ELF-1 (cell line): ENCODE data around the gene TENT4A.
A peak's percentile ranks its signal among the peaks of the same experiment; 100 is the strongest.

Experiments used
- DNase-seq: peaks from one replicate; pipeline ENCODE4 v3.0.0-alpha.2; 2016; ENCODE audit warnings: low read depth, low spot score

TENT4A gene

DNA sequence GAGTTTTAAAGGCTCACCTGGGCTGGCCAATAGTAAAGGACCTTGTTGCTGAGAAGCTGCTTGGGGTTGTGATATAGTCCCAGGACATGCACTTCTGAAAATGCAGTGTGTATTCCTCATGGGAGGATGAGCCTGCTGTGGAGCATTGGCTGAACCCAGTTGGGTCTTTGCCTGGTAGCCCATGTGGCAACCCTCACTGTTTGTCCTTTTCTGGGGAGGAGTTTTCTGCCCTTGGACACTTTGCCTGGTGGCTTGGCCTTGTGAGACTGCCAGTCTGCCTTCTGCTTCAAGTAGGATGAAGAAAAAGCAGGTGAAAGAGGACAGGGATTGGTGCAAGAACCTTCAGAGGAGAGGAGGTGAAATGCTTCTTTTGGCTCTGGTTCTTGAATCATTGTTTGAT, 4.0 kb downstream of the TENT4A start:
- DNase-seq: no peak

DNA sequence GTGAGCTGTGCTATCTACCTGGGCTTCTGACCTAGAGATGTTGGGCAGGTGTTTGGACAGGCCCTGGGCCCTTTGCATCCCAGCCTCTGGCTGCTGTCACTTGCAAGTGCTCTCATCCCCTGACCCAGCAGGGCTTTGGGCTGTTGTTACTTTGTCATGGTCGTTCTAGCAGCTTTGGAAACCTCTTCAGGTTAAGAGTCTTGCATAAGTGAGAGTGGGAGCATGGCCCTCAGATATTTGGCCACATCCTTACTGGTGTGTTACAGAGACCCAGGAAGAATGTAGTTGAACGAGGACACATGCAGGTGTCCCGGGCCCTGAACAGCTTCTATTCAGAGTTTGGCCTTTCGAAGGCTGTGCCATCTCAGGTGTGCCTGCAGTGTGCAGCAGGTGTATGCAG, 4.5 kb downstream of the TENT4A start:
- no peak for DNase-seq

DNA sequence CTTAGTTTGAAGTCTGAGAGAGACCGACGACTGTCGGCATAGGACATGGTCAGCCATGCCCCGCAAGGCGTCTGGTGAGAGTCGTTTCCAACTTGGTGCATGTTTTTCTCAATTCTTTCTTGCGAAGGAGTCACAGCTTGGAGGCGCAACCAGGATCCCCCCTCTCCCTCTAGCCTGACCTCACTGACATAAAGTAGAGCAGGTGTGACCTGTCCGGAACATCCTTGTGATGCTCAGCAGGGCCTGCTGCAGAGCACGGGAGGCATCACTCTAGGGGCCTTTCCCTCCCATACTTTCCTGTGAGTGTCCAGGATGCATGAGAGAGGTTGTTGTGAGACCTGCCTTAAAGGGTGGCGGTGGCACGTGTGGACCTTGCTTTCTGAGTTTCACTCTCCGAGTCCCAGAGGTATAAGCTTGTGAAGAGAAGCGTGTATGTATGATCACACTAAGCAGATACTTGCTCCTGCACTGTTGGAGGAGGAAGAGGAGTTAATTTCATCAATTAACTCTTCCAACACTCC, 5.0 kb downstream of the TENT4A start:
- no peak for DNase-seq

DNA sequence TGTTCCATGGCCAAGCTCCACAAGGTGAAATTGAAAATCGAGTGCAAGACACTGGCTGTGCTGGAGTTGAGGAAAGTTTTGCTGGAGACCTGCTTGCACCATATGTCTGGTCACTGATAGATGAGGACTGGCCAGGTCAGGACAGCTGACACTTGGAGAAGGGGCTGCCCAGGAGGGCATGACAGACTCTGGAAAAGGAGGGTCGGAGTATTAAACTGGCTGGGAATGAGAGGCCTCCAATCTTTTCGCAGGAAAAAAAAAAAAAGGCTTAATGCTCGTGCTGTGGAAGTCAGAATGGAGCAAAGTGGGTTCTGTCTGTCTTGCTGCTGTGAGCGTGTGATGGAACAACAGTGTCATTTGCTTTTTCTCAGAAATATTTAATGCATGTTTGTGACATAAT, 5.5 kb downstream of the TENT4A start:
- DNase-seq: no peak

DNA sequence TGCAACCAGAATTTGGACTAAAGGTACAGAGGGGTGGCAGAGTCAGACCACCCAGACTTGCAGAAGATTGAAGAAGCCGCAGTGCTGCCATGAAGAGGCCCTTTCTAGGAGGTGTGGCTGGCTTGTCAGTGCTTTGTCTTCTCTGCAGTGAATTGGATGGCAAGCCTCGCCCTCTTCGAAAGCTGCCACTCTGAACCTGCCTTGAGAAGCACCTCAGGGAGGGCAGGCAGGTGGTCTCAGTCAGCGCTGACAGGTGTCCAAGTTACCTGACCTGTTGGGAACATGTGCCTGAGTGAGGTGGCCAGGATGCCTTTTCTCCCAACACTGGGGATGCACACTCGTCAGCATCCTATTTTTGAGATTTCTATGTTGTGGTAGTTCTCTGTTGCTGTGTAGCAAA, 6.2 kb downstream of the TENT4A start:
- no peak for DNase-seq

DNA sequence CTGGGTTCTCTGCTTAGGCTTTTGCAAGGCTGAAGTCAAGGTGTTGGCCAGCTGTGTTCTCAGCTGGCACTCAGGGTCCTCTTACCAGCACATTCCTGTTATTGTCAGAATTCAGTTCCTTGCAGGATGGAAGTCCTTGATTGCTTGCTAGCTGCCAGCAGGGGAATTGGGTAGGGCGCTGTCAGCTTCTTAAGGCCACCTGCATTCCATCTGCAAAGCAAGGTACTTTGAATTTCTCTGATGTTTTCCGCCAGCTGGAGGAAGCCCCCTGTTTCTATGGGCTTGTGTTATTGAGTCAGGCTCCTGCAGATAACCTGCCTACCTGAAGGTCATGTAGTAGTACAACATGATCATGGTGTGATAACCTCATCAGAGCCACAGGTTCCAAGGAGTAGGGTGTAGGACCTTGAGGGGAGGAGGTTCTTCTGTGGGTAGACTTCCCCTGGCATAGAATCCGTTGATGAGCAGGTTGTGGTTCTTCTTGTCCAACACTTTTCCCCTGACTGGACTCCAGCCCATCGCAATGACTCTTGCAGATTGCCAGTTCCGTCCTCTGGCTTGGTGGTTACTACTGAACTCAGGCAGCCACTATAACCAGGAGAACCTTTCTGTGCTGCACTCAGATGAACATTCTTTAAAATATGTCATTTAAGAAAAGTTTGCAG, 6.8 kb downstream of the TENT4A start:
- no peak for DNase-seq

DNA sequence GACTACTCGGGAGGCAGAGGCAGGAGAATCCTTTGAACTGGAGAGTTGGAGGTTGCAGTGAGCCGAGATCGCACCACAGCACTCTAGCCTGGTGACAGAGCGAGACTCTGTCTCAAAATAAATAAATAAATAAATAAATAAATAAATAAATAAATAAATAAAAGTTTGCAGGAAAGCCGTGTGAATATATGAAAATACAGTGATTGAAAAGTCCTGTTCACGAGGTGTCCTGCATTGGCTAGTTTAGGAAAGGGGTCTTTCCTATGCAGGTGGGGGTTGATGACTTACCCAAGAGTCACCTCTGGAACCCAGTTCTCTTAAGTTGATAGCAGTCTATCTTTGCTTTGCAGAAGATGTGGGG, 7.3 kb downstream of the TENT4A start:
- no peak for DNase-seq

GRCh38 chr5:6721442-6721841, 8.2 kb downstream of the TENT4A start:
- no peak for DNase-seq

DNA sequence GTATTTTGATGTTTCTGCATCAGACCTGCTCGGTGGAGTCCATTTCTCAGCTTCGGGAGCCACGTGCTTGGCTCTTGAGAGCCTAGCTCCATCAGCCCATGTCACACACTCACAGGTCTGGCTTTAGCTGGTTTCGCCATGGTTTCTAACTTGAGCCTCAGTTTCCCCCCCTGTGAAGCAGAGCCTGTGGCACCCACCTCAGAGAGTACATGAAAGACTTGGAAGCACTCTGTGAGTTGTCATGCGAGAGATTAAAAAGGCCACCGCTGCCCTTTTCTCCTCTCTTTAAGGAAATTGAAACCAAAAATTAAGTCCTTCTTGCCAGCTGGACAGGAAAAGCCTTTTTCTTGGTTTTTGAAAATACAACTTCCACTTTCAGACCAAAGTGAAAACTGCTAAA, 8.8 kb downstream of the TENT4A start:
- DNase-seq: no peak

GRCh38 chr5:6723122-6723815, 10.0 kb downstream of the TENT4A start:
- DNase-seq: no peak

DNA sequence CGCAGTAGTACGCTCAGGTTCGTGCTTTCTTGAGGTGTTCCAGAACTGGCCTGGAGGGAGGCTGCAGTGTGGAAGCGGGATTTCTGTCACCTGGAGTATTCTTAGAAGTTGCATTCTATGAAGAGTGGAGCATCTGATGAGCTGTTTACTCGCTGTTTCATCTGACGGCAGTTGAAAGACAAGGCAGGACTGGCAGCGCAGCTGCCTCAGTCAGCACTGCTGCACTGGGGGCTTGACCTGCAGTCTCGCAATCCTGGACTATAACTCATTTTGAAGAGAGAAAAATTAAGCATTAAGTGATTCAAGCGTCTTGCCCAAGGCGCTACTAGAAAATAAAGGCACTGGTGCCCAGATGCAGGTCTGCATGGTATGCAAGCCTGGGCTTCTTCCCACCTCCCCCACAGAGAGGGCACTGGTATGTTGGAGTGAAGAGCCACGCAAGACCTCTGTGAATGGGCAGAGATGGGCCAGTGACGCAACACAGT, 10.6 kb downstream of the TENT4A start:
- no peak for DNase-seq

DNA sequence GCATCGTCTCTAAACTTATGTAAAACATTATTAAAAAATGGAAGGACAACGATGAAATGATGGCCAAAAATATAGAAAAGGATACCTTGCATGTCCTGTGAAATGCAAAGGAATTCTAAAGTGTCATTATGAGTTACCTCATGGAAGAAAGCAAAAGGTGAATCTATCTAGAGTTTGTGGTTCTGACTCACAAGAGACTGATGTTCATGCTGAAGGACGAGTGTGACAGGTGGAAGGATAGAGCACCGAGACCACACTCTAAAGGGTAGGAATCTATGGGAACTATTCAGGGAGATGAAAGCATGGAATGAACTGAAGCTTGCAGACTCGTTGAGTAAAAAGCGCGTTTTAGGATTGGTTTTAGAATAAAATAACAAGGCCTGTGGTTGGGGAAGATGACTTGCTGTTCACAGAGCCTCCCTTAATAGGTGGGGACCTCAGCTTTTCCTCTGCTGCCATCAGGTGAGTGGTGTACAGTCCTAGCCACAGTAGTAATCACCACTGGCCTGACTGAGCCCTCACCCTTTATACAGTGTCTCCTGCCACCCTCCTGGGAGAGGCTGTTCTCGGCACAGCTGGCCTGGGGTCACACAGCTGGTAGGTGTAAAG, 11.2 kb downstream of the TENT4A start:
- DNase-seq: no peak

DNA sequence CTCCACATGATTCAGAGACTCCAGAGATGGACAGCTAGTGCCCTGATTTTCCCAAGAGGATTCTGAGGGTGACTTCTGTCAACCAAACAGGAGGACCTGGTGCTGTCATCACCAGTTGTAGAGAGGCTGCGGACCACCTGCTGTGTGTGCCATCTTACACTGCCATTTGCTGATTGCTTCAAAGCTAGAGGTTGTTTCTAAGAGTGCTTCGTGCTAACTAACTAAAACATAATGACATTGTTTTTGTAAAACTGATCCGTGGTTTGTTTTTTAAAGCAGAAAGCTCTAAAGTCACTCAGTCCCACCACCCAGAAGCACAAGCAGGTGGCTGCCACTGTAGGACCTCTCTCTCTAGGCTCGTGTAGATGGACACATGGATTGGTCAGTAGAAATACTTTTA, 12.2 kb downstream of the TENT4A start:
- DNase-seq: no peak

- no peak for DNase-seq
Observed at GRCh38 chr5:6726006-6726405, 12.8 kb downstream of the TENT4A start.

DNA sequence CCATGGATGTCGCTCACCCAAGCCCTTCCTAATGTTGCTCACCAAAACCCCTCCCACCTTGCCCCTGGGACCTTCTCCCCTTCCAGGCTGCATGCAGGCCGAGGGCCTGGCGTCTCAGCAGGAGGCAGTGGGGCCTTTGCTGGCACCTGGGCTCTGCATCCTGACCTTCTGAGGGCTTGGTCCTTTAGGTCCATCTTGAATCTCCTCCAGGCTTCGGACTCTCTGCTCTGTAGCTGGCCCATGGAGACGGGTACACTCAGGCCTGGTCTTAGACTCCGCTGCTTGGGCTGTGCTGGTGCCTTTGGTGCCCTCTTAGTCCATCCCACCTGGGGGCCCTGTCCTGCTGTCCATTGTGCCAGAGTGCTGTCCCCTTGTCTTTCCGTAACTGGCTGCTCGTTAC, 14.0 kb downstream of the TENT4A start:
- no peak for DNase-seq

DNA sequence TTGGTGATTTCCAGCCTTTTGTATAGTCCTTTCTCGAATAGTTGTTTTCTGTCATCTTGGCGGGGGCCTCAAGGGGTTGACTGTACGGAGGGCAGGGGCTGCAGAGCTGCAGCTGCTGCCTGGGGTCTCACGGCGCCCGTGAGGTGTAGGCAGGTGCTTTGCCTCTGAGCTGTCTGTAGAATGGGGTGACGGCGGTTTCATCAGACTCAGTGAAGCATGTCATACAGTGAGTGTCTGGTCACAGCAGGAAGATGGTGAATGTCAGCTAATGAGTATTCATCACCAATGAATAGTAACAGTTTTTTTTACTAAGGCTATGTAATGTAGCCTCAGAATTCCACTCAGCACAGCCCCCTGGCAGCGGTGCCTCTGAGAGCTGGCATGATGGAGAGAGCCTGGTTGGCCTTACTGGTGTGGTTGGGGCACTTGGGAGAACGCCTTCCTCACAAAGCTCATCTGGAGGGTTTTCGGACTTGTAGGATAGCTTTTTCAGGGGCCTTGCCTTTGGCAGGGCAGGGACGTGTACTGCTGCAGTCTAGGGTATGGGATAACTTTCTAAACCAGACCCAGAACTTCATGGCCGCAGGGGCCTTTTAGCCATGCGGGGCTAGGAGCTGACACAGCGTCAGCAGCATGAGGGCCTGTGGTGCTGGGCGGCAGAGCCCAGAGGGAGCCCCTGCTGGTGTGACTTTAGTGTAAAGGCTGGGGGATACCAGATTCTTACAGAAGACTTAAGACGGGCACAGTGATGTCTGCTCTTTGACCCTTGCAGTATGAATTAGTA, 15.0 kb downstream of the TENT4A start:
- DNase-seq: peak; percentile 50

DNA sequence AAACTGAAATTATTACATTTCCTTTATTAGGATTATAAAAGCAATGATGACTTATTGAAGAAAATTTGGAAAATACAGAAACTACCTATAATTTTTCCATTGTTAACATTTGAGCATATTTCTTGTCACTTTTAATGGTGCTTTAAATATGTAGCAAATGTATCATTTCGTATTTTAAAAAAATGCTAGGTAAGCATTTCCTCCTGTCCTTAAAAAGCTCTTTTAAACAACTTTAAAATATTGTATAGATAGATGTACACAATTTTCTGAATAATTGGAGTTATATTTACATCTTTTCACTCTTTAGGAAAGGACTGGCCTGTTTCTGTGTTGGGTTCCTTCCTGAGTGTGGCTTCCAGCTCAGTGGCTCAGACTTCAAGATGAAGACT, 15.6 kb downstream of the TENT4A start:
- no peak for DNase-seq

DNA sequence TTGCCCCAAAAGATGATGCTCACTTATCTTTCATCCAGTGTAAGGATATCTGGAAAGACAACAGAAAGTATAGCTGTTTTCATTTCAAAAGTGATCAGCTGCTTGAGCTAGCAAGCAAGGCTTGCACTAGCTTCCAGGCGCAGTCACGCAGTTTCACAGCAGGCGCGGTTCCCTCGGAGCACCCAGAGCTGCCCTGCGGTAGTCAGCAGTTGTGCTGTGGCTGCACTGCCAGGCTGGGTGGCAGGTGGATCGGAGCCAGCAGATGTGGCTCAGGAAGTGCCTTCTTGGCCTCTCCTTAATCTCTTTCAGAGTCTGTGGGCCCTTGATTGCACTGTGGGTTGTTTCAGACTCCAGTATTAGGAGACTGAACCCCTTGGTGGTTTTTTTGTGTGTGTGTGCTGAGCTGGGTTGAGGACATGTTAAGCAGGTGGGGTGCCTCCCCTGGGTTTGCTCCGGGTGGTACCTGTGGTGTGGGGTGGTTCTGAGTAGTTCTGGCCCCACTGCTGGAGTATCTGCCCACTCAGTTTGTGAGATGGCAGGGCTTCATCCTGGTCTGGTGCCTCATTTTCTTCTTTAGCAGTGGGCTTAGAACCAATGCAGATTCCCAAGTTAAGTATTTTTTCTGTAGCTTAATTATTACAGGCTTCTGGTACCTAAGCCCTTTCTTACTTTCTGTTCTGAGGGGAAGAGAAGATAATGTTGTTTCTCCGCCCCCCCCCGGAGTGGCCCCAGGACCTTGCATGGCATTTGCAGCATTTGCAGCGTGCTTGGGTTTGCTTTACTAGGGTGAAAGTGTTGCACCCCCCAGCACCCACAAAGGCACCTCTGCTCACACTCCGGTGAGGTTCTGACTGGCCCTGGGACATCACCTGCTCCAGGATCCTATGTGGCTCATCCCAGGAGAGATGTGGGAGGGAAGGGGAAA, 16.4 kb downstream of the TENT4A start:
- DNase-seq: no peak

DNA sequence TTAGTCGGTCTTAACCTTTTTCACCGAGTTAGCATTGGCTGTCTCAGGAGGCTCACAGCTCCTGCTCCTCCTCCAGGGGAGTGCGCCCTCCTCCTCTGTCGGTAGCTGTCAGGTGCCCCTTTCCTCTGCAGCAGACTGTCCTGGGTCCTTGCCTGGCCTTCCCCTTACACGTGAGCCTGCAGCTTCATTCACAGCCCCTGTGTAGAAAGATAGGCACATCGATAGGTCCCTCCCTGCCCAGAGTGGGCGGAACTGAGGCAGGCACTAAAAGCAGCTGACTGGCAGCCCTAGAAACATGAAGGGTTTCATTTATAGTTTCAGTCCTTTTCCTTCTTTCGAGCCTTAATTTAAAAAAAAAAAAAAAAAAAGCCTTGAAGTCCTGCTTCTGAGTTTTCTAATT, 17.2 kb downstream of the TENT4A start:
- DNase-seq: no peak

DNA sequence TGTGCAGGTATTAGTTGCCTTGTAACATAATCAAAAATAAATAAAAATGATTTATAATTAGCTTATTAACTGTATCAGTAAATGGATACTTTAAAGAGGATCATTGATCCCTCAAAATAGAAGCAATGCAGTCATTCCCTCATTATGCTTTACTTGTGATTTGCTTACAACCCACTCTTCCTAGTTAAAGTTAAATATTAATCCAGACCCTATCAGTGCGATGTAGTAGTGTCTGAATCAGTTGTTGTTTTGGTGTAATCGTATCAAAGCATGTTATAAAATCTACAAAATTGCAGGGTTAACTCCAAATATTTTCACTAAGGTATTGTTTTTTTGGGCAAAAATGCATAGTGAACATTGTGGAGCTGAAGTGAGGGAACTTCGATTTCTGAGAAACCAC, 17.6 kb downstream of the TENT4A start:
- no peak for DNase-seq
